A673 (cell line): ENCODE data around the gene CIAO3. TPM values are rescaled to one million over a fixed set of nuclear protein-coding genes. Genes with fewer than 3 reads are reported as not detected.

Experiments
- BruUV-seq: library from RNA; stranded (reverse); fragments of 400-500 nt; replicated peaks from 2 replicates; lab custom pipeline; 2021; lab: Mats Ljungman, UMichigan
- CTCF ChIA-PET: fragments of 300-600 bp; sonication (Branson Sonifier 250); formaldehyde crosslinking; loops from one replicate; lab custom pipeline; 2022; ENCODE audit warnings: antibody characterized with exemption; lab: Charles Lee
- POLR2A ChIA-PET: fragments of 300-600 bp; sonication (Branson Sonifier 250); formaldehyde crosslinking; loops from one replicate; lab custom pipeline; 2022; ENCODE audit warnings: antibody characterized with exemption; ENCODE audit not compliant: low non-redundant PET; lab: Charles Lee
- DNase-seq: peaks from one replicate; pipeline ENCODE4 v3.0.0-alpha.2; 2015; ENCODE audit warnings: low spot score
- H3K27ac ChIP-seq: fragments of 200-600 bp; sonication (generic); 2 replicates; pipeline ENCODE4 v1.5.1; 2016; ENCODE audit warnings: mixed run types, low read depth, mild to moderate bottlenecking, mixed read lengths, antibody characterized with exemption, low read length; ENCODE audit not compliant: poor library complexity, severe bottlenecking
- H3K27me3 ChIP-seq: fragments of 200-600 bp; sonication (generic); replicated peaks from 2 replicates; pipeline ENCODE4 v1.6.1; 2017; ENCODE audit warnings: mixed run types, low read depth, mild to moderate bottlenecking, mixed read lengths, antibody characterized with exemption, low read length; ENCODE audit not compliant: insufficient read depth, poor library complexity
- H3K36me3 ChIP-seq: fragments of 200-600 bp; sonication (generic); 2 replicates; pipeline ENCODE4 v1.6.1; 2016; ENCODE audit warnings: mixed run types, mild to moderate bottlenecking, mixed read lengths, antibody characterized with exemption, low read length; ENCODE audit not compliant: insufficient read depth, poor library complexity, severe bottlenecking
- H3K4me1 ChIP-seq: fragments of 200-600 bp; sonication (generic); 2 replicates; pipeline ENCODE4 v1.6.1; 2017; ENCODE audit warnings: mixed run types, mild to moderate bottlenecking, mixed read lengths, antibody characterized with exemption, low read length; ENCODE audit not compliant: insufficient read depth, poor library complexity, severe bottlenecking
- H3K4me3 ChIP-seq: fragments of 200-600 bp; sonication (generic); 2 replicates; pipeline ENCODE4 v1.5.1; 2016; ENCODE audit warnings: low read depth, mixed run types, mild to moderate bottlenecking, mixed read lengths, low read length; ENCODE audit not compliant: poor library complexity, severe bottlenecking
- H3K9me3 ChIP-seq: fragments of 200-600 bp; sonication (generic); 2 replicates; pipeline ENCODE4 v1.6.1; 2016; ENCODE audit warnings: mixed run types, low read depth, mild to moderate bottlenecking, mixed read lengths, antibody characterized with exemption, low read length; ENCODE audit not compliant: poor library complexity, severe bottlenecking
- CTCF ChIP-seq: fragments of 300-800, 200-600 bp; sonication (generic); conservative IDR thresholded peaks from 2 replicates; pipeline ENCODE4 v1.5.1; 2017; ENCODE audit warnings: low read depth, mild to moderate bottlenecking, antibody characterized with exemption, low read length, moderate library complexity, mixed read lengths
- EZH2 ChIP-seq: fragments of 200-600 bp; sonication (generic); IDR thresholded peaks from 2 replicates; pipeline ENCODE4 v1.6.1; 2017; ENCODE audit warnings: borderline replicate concordance, low read depth, mild to moderate bottlenecking, mixed read lengths, antibody characterized with exemption, low read length; ENCODE audit not compliant: poor library complexity, severe bottlenecking
- intact Hi-C: fragments of 100-400 bp; cut with micrococcal nuclease; formaldehyde crosslinking; loops from one replicate; pipeline ENCODE4 v1.10.0; 2022; ENCODE audit not compliant: unreplicated experiment
- total RNA-seq: library from RNA; stranded (reverse); gene quantifications from 2 replicates; pipeline ENCODE4 v1.2.3, GENCODE V29; 2021

Gene CIAO3
- total RNA-seq, 1 experiment from 2014 or later: 48.4 TPM

GRCh38 chr16:788399-789126, 47.8 kb upstream of the CIAO3 start, which contains the start of gene CHTF18:
TSS of gene CHTF18 (plus strand) at chr16:788620. CDS start at chr16:788685, 65 bp downstream.
- DNase-seq: peak; percentile 95
- TF ChIP-seq CTCF: no peak
- intact Hi-C loops: loop anchor here (5.0 kb wide), 1 partner anchor 76 kb away; no protein-coding TSS in a partner anchor
- Histone ChIP-seq H3K9me3 (no peaks in the 10 kb centered on the region), H3K36me3 (peaks cover 37% of the 10 kb centered on the region), H3K27ac (peak within 1 kb of the TSS; percentile 83), H3K4me3 (peak within 1 kb of the TSS; percentile 72), H3K27me3 (peaks cover under 1% of the 10 kb centered on the region), H3K4me1 (peaks cover 8% of the 10 kb centered on the region)
- POLR2A ChIA-PET: interaction anchor here (0.6 to 0.8 kb wide), 2 partner anchors 13 to 404 kb away, joined by 4 to 12 read pairs; no protein-coding TSS in a partner anchor
- CTCF ChIA-PET: interaction anchor here (1.4 kb wide), 1 partner anchor 69 kb away, joined by 5 read pairs; no protein-coding TSS in a partner anchor
- BruUV-seq: TSS peak; percentile 80

GRCh38 chr16:787978-788398, 47.2 kb upstream of the CIAO3 start, which contains the start of gene RPUSD1:
TSS of gene RPUSD1 (minus strand) at chr16:788381. CDS start at chr16:787737, 644 bp downstream.
- Histone ChIP-seq H3K36me3 (peaks cover 37% of the 10 kb centered on the region), H3K27me3 (peaks cover 6% of the 10 kb centered on the region), H3K4me1 (peaks cover 8% of the 10 kb centered on the region), H3K27ac (peak within 1 kb of the TSS; percentile 83), H3K9me3 (no peaks in the 10 kb centered on the region), H3K4me3 (peak within 1 kb of the TSS; percentile 72)
- no TSS peak for BruUV-seq
- intact Hi-C loops: loop anchor here (5.0 kb wide), 1 partner anchor 76 kb away; no protein-coding TSS in a partner anchor
- POLR2A ChIA-PET: interaction anchor here (0.6 kb wide), 1 partner anchor 404 kb away, joined by 12 read pairs; no protein-coding TSS in a partner anchor
- DNase-seq: no peak
- TF ChIP-seq CTCF (no peak), EZH2 (no peak)
- CTCF ChIA-PET: interaction anchor here (1.4 kb wide), 1 partner anchor 68 kb away, joined by 5 read pairs; no protein-coding TSS in a partner anchor

GRCh38 chr16:787321-787966, 46.6 kb upstream of the CIAO3 start:
- BruUV-seq: no TSS peak
- Histone ChIP-seq H3K4me1 (peaks cover 8% of the 10 kb centered on the region), H3K27me3 (peaks cover 10% of the 10 kb centered on the region), H3K4me3 (peak overlapping the region; percentile 72), H3K27ac (peak overlapping the region; percentile 70), H3K9me3 (no peaks in the 10 kb centered on the region), H3K36me3 (peaks cover 34% of the 10 kb centered on the region)
- ChIA-PET POLR2A (no interaction called here), CTCF (interaction anchor here (1.4 kb wide), 1 partner anchor 68 kb away, joined by 5 read pairs; no protein-coding TSS in a partner anchor)
- no peak for TF ChIP-seq EZH2
- no peak for TF ChIP-seq CTCF
- intact Hi-C loops: loop anchor here (5.0 kb wide), 1 partner anchor 75 kb away; no protein-coding TSS in a partner anchor
- no peak for DNase-seq
